ENCODE data around the gene USP15. TPM values are rescaled to one million over a fixed set of nuclear protein-coding genes. Genes with fewer than 3 reads are reported as not detected.
"Not testable (repeated sequence)": the region's sequence is repeated elsewhere in the genome, so short reads cannot be mapped to it uniquely, and the experiment has no call there.

USP15 gene
- polyA plus RNA-seq, 1 experiment, result 21.9 TPM

DNA sequence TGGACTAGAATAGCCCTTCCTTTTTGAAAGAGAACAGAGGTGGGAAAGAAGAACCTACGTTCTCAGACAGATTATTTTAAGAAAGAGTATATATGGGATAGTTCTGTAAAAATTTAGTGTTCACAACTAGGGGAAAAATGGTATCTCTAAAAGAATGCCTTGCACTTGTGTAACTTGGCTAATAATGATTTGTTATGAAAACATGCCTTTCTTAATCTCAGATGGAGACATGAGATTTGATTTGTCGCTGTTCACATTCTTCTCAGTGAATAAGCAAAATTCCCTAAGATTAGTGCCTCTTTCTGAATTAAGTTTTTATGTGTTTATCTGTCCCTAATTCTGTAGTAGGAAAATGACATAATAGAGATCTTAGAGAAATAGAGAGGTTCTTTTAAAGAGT is 100.8 kb downstream of the USP15 start:
- no peak overlapping the region for H3K4me3 ChIP-seq (ENCODE audit: low read depth, low read length)
- H3K27me3 ChIP-seq (ENCODE audit: control insufficient read depth, insufficient read depth, low read length), result no peaks in the 10 kb centered on the region
- TF ChIP-seq, protein P1, sequence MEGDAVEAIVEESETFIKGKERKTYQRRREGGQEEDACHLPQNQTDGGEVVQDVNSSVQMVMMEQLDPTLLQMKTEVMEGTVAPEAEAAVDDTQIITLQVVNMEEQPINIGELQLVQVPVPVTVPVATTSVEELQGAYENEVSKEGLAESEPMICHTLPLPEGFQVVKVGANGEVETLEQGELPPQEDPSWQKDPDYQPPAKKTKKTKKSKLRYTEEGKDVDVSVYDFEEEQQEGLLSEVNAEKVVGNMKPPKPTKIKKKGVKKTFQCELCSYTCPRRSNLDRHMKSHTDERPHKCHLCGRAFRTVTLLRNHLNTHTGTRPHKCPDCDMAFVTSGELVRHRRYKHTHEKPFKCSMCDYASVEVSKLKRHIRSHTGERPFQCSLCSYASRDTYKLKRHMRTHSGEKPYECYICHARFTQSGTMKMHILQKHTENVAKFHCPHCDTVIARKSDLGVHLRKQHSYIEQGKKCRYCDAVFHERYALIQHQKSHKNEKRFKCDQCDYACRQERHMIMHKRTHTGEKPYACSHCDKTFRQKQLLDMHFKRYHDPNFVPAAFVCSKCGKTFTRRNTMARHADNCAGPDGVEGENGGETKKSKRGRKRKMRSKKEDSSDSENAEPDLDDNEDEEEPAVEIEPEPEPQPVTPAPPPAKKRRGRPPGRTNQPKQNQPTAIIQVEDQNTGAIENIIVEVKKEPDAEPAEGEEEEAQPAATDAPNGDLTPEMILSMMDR (IDR thresholded peaks at IDR 0.05; ENCODE audit: insufficient read depth, low read depth, low read length), result no peak
- ChIA-PET POLR2A (no interaction called here), CTCF (no interaction called here)
- H3K36me3 ChIP-seq (ENCODE audit: control insufficient read depth, insufficient read depth, low read length), result no peaks in the 10 kb centered on the region
- DNase-seq (ENCODE audit: low read depth), result no peak

DNA sequence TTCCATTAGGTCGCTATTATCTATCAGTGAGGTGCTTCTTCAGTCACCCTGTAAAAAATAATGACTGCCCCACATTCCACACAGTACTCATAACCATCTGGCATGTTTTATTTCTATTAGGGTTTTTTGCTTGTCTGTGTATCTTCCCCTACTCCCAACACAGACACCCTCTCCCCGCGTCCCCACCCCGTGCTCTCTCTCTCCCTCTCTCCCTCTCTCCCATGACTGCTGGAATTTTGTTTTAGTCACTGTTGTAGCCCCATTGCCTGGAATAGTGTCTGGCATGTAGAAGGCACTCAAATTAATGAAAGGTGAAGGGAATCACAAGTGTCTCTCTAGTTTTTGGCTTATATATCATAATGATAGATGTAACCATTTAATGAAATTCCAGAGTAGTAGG is 103.3 kb downstream of the USP15 start:
- TF ChIP-seq, protein P1 (IDR thresholded peaks at IDR 0.05; ENCODE audit: insufficient read depth, low read depth, low read length), result no peak

DNA sequence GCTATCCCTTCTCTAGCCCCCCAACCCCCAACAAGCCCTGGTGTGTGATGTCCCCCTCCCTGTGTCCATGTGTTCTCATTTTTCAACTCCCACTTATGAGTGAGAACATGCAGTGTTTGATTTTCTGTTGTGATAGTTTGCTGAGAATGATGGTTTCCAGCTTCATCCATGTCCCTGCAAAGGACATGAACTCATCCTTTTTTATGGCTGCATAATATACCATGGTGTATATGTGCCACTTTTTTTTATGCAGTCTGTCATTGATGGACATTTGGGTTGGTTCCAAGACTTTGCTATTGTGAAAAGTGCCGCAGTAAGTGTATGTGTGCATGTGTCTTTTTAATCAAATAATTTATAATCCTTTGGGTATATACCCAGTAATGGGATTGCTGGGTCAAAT is 104.5 kb downstream of the USP15 start:
- H3K27me3 ChIP-seq (ENCODE audit: control insufficient read depth, insufficient read depth, low read length); H3K36me3 ChIP-seq (ENCODE audit: control insufficient read depth, insufficient read depth, low read length); DNase-seq (ENCODE audit: low read depth); POLR2A ChIA-PET; H3K4me3 ChIP-seq (ENCODE audit: low read depth, low read length): not testable (repeated sequence)
- CTCF ChIA-PET, result interaction anchor here (1.0 kb wide), 1 partner anchor 9 kb away, joined by 5 read pairs; no protein-coding TSS in a partner anchor

More for the DNA sequence above, 103.3 kb downstream of the USP15 start:
- ChIA-PET POLR2A (no interaction called here), CTCF (no interaction called here)
- no peaks in the 10 kb centered on the region for H3K27me3 ChIP-seq (ENCODE audit: control insufficient read depth, insufficient read depth, low read length)
- H3K4me3 ChIP-seq (ENCODE audit: low read depth, low read length), result no peak overlapping the region
- DNase-seq (ENCODE audit: low read depth), result no peak
- no peaks in the 10 kb centered on the region for H3K36me3 ChIP-seq (ENCODE audit: control insufficient read depth, insufficient read depth, low read length)

DNA sequence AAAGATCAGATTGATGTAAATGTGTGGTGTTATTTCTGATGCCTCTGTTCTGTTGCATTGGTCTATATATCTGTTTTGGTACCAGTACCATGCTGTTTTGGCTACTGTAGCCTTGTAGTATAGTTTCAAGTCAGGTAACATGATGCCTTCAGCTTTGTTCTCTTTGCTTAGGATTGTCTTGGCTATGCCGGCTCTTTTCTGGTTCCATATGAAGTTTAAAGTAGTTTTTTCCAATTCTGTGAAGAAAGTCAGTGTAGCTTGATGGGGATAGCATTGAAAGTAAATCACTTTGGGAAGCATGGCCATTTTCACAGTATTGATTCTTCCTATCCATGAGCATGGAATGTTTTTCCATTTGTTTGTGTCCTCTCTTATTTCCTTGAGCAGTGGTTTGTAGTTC is 105.6 kb downstream of the USP15 start:
- DNase-seq (ENCODE audit: low read depth); H3K36me3 ChIP-seq (ENCODE audit: control insufficient read depth, insufficient read depth, low read length); POLR2A ChIA-PET; CTCF ChIA-PET; H3K4me3 ChIP-seq (ENCODE audit: low read depth, low read length); H3K27me3 ChIP-seq (ENCODE audit: control insufficient read depth, insufficient read depth, low read length): not testable (repeated sequence)

DNA sequence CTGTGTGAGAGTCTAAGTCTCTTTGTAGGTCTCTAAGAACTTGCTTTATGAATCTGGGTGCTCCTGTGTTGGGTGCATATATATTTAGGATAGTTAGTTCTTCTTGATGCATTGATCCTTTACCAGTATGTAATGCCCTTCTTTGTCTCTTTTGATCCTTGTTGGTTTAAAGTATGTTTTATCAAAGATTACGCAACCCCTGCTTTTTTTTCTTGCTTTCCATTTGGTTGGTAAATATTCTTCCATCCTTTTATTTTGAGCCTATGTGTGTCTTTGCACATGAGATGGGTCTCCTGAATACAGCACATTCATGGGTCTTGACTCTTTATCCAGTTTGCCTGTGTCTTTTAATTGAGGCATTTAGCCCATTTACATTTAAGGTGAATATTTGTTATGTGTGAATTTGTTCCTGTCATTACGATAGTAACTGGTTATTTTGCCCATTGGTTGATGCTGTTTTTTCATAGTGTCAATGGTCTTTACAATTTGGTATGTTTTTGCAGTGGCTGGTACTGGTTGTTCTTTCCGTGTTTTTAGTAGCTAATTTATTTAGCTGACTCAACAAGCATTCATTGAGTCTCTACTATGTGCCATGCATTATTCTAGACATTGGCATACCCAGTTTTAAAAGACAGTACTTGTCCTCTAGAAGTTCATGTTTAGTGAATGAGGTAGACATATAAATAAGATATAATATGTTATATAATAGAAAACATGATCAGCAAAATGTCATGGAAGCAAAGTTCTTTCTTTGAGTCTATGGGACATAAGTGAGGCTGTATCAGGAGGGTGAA is 108.4 kb downstream of the USP15 start:
- H3K4me3 ChIP-seq (ENCODE audit: low read depth, low read length); DNase-seq (ENCODE audit: low read depth); CTCF ChIA-PET; POLR2A ChIA-PET; H3K27me3 ChIP-seq (ENCODE audit: control insufficient read depth, insufficient read depth, low read length); H3K36me3 ChIP-seq (ENCODE audit: control insufficient read depth, insufficient read depth, low read length): not testable (repeated sequence)

DNA sequence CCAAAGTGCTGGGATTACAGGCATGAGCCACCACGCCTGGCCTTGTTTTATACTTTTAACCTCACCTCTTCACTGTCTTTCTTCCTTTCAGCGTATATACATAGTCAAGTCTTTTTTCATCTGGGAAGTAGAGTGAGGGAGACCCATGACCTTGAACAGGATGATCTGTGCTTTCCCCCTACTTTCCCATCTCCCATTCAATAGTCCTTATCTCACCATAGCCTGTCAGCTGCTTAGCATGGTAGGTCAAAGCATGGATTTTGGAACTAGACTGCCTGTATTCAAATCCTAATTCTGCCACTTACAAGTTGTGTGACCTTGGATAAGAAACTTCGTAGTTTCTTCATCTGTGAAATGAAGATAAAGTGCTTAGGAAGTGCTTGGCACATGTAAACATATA is 110.0 kb downstream of the USP15 start:
- Histone ChIP-seq H3K4me3 (ENCODE audit: low read depth, low read length) (no peak overlapping the region), H3K36me3 (ENCODE audit: control insufficient read depth, insufficient read depth, low read length) (no peaks in the 10 kb centered on the region), H3K27me3 (ENCODE audit: control insufficient read depth, insufficient read depth, low read length) (no peaks in the 10 kb centered on the region)
- ChIA-PET CTCF (no interaction called here), POLR2A (no interaction called here)
- no peak for DNase-seq (ENCODE audit: low read depth)
- TF ChIP-seq, protein P1 (IDR thresholded peaks at IDR 0.05; ENCODE audit: insufficient read depth, low read depth, low read length), result no peak

DNA sequence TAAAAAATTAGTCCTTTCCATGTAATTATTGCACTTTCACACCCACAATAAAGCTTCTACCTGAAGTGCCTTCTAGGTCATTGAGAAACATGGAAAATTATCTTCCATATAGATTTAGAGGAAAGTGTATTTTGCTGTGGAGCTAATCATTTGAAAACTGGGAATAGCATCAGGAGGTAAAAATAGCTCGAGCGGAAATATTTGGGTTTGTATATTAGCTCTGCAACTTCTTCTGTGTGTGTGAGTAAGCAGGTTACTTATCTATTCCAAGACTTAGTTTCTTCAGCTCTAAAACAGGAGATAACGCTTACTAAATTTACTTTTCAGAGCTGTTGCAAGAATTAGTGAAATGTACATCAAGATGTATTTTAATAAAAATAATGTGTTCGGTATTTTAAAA is 111.5 kb downstream of the USP15 start:
- TF ChIP-seq, protein P1 (IDR thresholded peaks at IDR 0.05; ENCODE audit: insufficient read depth, low read depth, low read length), result no peak
- H3K36me3 ChIP-seq (ENCODE audit: control insufficient read depth, insufficient read depth, low read length), result no peaks in the 10 kb centered on the region
- no peak for DNase-seq (ENCODE audit: low read depth)
- no peaks in the 10 kb centered on the region for H3K27me3 ChIP-seq (ENCODE audit: control insufficient read depth, insufficient read depth, low read length)
- ChIA-PET POLR2A (no interaction called here), CTCF (interaction anchor here (1.0 kb wide), 1 partner anchor 66 kb away, joined by 3 read pairs; no protein-coding TSS in a partner anchor)
- H3K4me3 ChIP-seq (ENCODE audit: low read depth, low read length), result no peak overlapping the region
